A673 (cell line): ENCODE data around the gene METTL18. TPM values are rescaled to one million over a fixed set of nuclear protein-coding genes. Genes with fewer than 3 reads are reported as not detected.

Source experiments
- BruUV-seq: library from RNA; stranded (reverse); fragments of 400-500 nt; replicated peaks from 2 replicates; lab custom pipeline; 2021; lab: Mats Ljungman, UMichigan
- CTCF ChIA-PET: fragments of 300-600 bp; sonication (Branson Sonifier 250); formaldehyde crosslinking; loops from one replicate; lab custom pipeline; 2022; ENCODE audit warnings: antibody characterized with exemption; lab: Charles Lee
- POLR2A ChIA-PET: fragments of 300-600 bp; sonication (Branson Sonifier 250); formaldehyde crosslinking; loops from one replicate; lab custom pipeline; 2022; ENCODE audit warnings: antibody characterized with exemption; ENCODE audit not compliant: low non-redundant PET; lab: Charles Lee
- DNase-seq: peaks from one replicate; pipeline ENCODE4 v3.0.0-alpha.2; 2015; ENCODE audit warnings: low spot score
- H3K27ac ChIP-seq: fragments of 200-600 bp; sonication (generic); 2 replicates; pipeline ENCODE4 v1.5.1; 2016; ENCODE audit warnings: mixed run types, low read depth, mild to moderate bottlenecking, mixed read lengths, antibody characterized with exemption, low read length; ENCODE audit not compliant: poor library complexity, severe bottlenecking
- H3K27me3 ChIP-seq: fragments of 200-600 bp; sonication (generic); replicated peaks from 2 replicates; pipeline ENCODE4 v1.6.1; 2017; ENCODE audit warnings: mixed run types, low read depth, mild to moderate bottlenecking, mixed read lengths, antibody characterized with exemption, low read length; ENCODE audit not compliant: insufficient read depth, poor library complexity
- H3K36me3 ChIP-seq: fragments of 200-600 bp; sonication (generic); 2 replicates; pipeline ENCODE4 v1.6.1; 2016; ENCODE audit warnings: mixed run types, mild to moderate bottlenecking, mixed read lengths, antibody characterized with exemption, low read length; ENCODE audit not compliant: insufficient read depth, poor library complexity, severe bottlenecking
- H3K4me1 ChIP-seq: fragments of 200-600 bp; sonication (generic); 2 replicates; pipeline ENCODE4 v1.6.1; 2017; ENCODE audit warnings: mixed run types, mild to moderate bottlenecking, mixed read lengths, antibody characterized with exemption, low read length; ENCODE audit not compliant: insufficient read depth, poor library complexity, severe bottlenecking
- H3K4me3 ChIP-seq: fragments of 200-600 bp; sonication (generic); 2 replicates; pipeline ENCODE4 v1.5.1; 2016; ENCODE audit warnings: low read depth, mixed run types, mild to moderate bottlenecking, mixed read lengths, low read length; ENCODE audit not compliant: poor library complexity, severe bottlenecking
- H3K9me3 ChIP-seq: fragments of 200-600 bp; sonication (generic); 2 replicates; pipeline ENCODE4 v1.6.1; 2016; ENCODE audit warnings: mixed run types, low read depth, mild to moderate bottlenecking, mixed read lengths, antibody characterized with exemption, low read length; ENCODE audit not compliant: poor library complexity, severe bottlenecking
- CTCF ChIP-seq: fragments of 300-800, 200-600 bp; sonication (generic); conservative IDR thresholded peaks from 2 replicates; pipeline ENCODE4 v1.5.1; 2017; ENCODE audit warnings: low read depth, mild to moderate bottlenecking, antibody characterized with exemption, low read length, moderate library complexity, mixed read lengths
- EZH2 ChIP-seq: fragments of 200-600 bp; sonication (generic); IDR thresholded peaks from 2 replicates; pipeline ENCODE4 v1.6.1; 2017; ENCODE audit warnings: borderline replicate concordance, low read depth, mild to moderate bottlenecking, mixed read lengths, antibody characterized with exemption, low read length; ENCODE audit not compliant: poor library complexity, severe bottlenecking
- intact Hi-C: fragments of 100-400 bp; cut with micrococcal nuclease; formaldehyde crosslinking; loops from one replicate; pipeline ENCODE4 v1.10.0; 2022; ENCODE audit not compliant: unreplicated experiment
- total RNA-seq: library from RNA; stranded (reverse); gene quantifications from 2 replicates; pipeline ENCODE4 v1.2.3, GENCODE V29; 2021

METTL18 gene
- total RNA-seq, 1 experiment from 2014 or later, result 6.3 TPM

- no TSS peak for BruUV-seq
- CTCF ChIA-PET, result no interaction called here
- no peaks in the 10 kb centered on the region for H3K27me3 ChIP-seq
- H3K9me3 ChIP-seq, result no peaks in the 10 kb centered on the region
- H3K27ac ChIP-seq, result no peak overlapping the region
- no peak overlapping the region for H3K4me3 ChIP-seq
- POLR2A ChIA-PET, result no interaction called here
- TF ChIP-seq CTCF (no peak), EZH2 (no peak)
- DNase-seq, result no peak
- intact Hi-C loops, result no loop called here
- H3K4me1 ChIP-seq, result peaks cover 11% of the 10 kb centered on the region
- H3K36me3 ChIP-seq, result no peaks in the 10 kb centered on the region
Observed at GRCh38 chr1:169745015-169745861, 49.5 kb downstream of the METTL18 start.

Other genes starting within 250 kb of the METTL18 start
- gene F5, start 208.4 kb downstream of the METTL18 start, total RNA-seq, result not detected in 2 replicates
- gene SELP, start 164.8 kb downstream of the METTL18 start, total RNA-seq, result not detected in 2 replicates
- not detected in 2 replicates for gene SELL, start 83.3 kb downstream of the METTL18 start, total RNA-seq
- gene SELE, start 60.8 kb downstream of the METTL18 start, total RNA-seq, result not detected in 2 replicates
- 5.0 and 5.3 TPM in 2 replicates for gene SCYL3, start 99.0 kb upstream of the METTL18 start, total RNA-seq